Stimulated activated CD4-positive, alpha-beta T cell treated with anti-CD3 and anti-CD28 coated beads, Interleukin-1b, Interleukin-23, amount 100 ng/mL, for 1 hour (primary cell): ENCODE measurements around the gene APOBEC3H.

ENCODE experiments used
- DNase-seq, 2 donors: peaks; one replicate each; pipeline ENCODE4 v3.0.0-alpha.2; 2020; ENCODE audit warnings: low read depth in 2 of 2

Gene APOBEC3H

DNA sequence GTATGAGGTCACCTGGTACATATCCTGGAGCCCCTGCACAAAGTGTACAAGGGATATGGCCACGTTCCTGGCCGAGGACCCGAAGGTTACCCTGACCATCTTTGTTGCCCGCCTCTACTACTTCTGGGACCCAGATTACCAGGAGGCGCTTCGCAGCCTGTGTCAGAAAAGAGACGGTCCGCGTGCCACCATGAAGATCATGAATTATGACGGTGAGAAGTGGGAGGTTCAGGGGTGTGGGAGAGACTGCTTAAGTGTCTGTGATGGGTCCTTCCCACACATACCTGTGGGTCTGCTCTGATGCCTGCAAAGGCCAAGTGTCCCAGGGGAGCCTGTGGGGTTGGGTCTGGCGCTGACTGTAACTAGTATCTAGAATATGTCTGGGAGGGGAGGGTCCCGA is 16.0 kb upstream of the APOBEC3H start:
- DNase-seq = no peak

DNA sequence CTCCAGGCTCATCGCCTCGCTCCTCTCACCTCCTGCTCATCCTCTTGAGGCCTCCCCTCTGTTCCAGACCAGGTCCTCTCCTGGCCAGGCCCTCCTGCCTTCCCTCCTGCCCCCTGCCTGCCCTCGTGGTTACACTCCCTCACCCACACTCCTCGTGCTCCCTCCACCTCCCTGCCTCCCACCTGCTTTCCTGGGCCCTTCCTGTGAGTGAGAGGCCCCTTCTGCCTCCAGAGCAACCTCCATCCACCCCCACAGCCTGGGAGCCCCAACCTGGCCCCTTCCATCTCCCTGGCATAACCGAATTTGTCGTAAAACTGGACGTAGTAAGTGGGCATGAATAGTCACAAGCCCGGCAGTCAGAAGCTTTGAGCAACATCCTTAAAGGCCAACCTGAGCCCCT is 15.4 kb upstream of the APOBEC3H start:
- no peak for DNase-seq

DNA sequence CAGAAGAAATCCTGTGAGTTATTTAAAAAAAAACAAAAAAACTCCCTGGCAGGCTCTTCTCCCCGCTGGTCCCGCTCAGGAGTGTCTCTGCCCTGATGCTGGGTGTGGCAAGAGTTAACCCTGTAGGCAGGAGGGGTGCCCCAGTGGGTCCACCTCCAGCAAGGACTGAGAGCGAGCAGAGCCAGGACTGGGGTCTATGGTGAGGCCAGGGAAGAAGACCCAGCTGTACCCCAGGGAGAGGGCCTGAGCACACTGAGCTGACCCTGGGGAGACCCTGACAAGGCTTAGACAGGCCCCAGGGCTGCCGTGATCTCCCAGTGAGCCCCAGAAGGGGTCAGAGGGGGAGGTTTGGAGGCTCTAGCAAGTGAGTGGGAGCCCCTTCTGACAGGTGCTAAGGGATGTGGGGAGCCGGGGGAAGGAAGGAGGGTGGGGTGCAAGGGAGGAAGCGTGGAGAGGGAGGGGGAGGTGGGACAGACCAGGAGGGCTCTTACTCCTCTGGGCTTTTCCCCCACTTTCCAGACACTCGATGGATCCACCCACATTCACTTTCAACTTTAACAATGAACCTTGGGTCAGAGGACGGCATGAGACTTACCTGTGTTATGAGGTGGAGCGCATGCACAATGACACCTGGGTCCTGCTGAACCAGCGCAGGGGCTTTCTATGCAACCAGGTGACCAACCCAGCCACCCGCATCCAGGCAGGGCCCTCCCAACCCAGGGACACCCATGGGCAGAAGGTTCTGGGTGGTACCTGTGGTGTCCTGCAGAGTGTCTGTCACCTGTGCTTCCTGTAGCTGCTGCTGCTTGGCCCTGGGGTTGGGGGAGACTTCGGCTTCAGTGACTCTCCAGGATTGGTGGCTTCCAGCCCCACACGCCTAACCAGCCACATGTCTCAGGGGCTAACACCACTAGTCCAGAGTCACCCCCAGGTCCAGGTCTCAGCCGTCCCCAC is 13.6 kb upstream of the APOBEC3H start:
- no peak for DNase-seq

DNA sequence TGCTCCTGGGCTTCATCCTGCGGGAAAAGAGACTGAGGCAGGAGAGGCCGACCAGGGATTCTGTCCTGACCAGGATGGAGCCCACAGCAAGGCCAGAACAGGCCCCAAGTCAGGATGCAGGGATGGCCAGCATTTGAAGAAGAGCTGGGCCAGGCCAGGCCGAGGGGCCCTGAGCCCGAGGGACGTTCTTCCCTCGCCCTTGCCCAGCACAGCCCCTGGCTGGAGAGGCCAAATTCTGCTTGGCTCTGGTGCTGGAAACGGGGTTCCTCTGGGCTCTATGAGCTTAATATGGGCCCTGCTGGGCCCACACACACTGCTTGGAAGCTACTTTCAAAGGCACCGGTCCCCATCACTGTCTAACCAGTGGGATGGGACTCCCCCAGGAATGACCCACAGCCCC is 12.4 kb upstream of the APOBEC3H start:
- no peak for DNase-seq

DNA sequence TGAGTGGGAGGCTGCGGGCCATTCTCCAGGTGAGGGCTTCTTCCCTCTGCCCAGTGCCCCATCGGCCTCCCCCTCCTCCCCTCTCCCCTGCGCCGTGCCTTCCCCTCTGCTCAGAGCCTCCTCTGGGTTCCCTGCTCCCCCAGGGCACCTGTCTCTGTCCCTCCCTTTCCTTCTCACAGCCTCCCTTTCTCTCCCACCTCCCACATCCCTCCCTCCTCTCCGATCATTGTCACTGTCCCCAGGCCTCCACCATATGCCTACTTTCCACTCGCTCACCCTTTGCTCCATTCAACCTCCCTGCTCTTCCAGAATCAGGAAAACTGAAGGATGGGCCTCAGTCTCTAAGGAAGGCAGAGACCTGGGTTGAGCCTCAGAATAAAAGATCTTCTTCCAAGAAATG is 9.9 kb upstream of the APOBEC3H start:
- no peak for DNase-seq

DNA sequence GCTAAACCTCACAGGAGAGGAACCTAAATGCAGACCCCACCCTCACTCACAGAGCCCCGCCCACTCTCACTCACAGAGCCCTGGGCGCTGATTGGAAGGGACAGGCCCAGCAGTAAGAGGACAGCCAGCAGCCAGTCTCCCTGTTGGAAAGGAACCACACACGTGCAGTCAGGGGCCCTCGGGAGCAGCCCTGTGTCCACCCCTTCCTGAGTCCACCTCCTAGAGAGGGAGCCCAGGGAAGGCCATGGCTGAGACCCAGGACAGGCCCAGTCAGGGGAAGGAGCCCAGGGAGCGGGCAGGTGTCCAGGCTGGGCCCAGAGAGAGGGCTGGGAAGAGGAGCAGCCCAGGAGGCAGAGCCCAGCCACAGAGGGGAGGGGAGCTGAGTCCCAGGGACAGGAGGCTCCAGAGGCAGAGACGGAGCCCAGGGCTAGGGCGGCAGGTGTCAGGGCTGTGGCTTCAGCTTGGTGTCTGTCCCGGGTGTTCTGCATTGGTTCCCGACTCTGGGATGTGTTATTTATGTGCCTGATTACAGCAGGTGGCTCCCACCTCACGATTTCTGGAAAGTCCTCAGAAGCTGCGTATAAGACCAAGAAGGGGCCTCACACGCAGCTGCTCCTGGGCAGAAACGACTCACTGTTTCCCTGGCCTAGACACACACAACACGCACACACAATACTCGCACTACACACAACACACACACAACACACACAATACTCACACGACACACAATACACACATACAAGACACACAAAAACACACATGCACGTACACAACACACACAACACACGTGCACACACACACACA is 9.0 kb upstream of the APOBEC3H start:
- DNase-seq = no peak

DNA sequence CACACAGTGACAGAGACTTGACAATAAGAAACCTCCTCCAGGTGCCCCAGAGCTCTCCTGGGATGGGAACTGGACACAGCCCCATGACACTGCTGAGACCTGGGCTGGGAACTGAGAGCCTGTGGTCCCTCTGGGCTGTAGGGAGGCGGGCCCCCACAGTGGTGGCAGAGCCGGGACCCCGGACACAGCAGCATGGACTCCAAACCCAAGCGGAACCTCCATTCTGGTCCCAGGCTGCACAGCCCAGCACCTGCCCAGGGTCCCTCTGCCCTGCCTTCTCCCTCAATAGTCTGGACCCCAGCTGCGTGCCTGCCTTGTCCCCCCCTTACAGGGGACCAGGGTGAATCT is 8.4 kb upstream of the APOBEC3H start:
- DNase-seq = no peak

DNA sequence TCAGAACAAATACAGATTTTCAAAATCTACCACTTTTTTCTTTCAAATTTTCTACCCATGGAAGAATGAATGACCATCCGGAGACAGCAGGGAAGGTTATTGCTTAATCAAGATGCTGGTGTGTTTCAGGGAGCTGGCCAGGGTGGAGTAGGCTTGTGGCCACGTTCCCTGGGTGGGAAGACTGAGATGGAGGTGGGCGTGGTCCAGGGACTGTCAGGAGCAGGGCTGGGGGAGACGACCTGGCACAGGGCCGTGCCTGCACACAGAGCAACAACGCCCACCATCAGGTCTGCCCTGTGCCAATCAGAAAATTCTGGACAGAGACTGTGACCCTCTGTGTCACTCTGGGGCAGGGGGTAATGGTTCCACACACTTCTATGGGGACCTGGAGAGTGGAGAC is 7.1 kb upstream of the APOBEC3H start:
- DNase-seq = no peak

DNA sequence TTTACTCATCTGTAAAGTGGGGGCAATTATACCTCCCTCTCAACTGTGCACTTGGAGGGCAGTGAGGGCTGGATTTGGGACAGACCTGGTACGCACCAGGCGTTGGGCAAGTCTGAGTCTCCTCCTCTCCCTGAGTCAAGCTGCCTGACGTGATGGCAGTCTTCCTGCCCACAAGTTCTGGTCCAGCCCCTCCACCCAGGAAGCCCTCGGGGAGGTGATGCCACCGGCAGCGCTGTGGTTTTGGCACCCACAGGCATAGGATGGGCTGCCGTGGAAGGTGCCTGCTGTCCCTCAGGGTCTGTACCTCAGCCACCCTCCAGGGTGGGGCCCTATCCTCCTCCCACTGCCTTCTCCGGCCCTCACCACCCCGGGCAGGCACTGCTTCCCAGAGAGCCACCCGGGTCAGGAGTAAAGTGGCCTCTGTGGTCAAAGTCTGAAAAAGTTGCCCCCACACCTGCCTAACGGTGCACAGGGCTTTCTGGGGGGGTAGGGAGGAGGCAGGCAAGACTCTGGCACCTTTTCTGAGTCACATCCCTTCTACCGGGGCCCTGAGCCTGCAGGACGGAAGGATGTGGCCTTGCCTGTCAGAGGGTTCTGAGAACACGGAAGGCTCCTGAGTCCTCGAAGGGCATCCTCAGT is 6.5 kb upstream of the APOBEC3H start:
- peak in 1 of 2 donors; percentile 73 for DNase-seq

DNA sequence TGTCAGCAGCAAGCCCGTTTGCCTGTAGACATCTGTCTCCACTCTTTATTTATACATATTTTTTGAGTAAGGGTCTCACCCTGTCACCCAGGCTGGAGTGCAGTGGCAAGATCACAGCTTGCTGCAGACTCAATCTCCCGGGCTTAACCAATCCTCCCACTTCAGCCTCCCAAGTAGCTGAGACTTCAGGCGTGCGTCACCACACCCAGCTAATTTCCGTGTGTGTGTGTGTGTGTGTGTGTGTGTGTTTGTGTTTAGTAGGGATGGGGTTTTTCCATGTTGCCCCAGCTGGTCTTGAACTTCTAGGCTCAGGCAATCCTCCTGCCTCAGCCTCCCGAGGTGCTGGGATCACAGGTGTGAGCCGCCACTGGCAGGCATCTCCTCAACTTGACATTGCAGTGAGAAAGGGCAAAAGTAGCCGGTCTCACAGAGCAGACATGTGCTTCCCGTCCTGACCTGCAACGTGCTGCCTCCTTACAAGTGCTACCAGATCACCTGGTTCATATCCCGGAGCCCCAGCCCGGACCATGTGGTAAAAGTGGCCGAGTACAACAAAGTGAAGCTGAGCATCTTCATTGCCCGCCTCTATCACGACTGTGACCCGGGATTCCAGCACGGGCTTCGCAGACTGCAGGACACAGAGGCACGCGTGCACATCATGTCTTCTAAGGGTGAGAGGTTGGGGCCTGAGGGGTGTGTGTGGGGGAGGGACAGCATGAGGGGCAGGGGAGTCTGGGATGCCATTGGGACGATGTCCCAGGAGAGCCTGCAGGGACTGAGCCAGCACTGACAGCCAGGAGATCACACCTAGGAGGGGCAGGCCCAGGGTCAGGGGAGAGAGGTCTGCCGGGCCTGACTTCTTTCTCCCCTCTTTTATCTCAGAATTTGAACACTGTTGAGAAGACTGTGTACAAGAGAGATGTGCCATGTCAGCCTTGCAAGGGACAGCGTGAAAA is 5.6 kb upstream of the APOBEC3H start:
- DNase-seq = no peak

DNA sequence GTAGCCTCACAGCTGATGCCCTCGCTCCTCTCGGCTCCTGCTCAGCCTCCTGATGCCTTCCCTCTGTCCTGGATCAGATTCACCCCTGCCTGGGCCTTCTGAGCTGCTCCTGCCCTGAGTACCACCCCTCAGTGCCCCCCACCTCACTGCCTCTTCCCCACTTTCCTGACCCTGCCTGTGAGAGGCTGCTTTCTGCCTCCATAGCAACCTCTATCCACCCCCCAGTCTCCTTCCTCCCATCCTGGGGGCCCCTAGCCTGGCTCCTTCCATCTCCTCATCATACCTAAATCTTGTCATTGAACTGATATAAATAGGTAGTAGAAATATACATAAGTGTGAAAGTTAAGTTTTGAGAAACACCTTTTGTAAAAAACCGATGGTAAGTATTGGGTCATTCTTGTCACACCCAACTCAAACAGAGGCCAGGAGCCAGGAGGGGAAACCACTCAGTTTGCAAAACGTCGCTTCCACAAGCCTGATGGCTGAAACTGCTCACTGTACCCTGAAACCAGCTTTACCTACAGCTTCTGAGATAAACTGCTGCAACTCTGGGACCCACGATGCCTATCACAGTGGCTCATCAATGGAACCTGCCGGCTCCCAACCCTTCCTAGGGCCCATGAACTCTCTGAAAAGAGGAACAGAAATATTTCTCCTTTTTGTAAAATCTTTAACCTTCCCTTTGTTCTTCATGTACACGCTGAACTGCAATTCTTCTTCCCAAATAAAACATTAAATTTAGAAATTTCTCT is 4.8 kb upstream of the APOBEC3H start:
- DNase-seq = no peak

DNA sequence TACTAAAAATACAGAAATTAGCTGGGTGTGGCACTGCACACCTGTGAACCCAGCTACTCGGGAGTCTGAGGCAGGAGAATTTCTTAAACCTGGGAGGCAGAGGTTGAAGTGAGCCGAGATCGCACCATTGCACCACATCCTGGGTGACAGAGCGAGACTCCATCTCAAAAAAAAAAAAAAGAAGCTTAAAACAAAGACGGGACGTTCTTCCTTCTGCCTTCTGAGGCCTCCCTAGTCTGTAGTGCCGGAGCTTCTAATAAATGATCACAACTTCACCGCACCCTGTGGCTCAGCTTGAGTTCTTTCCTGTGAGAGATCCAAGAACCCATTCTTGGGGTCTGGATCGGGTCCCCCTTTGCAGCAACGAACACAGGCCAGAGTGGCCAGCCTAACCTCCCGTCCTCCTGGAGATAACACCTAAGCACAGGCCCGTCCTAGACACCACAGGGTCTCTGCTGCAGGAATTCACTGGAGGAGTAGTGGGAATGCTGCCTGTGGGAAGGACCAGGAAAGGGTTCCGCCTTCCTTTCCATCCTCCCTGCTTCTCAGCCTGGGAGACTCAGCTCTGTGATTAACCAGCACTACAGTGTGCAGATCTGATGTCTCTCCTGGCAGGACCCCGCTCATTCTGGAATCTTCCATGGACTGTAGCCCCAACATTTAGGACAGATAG is 2.2 kb upstream of the APOBEC3H start:
- DNase-seq = no peak

DNA sequence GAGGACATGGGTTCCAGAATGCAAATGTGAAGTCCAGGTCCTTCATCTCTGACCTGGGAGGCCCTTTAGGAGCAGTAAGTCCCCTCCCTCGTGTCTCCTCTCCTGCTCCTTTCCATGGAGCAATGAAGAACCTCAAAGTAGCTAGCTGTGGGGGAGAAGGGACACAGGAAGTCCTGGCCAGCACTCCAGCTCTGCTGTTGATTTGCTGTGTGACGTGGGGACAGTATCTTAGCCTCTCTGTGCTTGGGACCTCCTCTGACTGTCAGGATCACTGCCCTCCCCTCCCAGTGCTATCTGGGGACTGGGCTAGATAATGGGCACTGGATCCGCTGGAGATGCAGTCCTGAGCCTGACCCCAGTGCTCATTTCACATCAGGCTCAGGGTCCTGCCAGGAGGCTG is 1.1 kb upstream of the APOBEC3H start:
- no peak for DNase-seq

DNA sequence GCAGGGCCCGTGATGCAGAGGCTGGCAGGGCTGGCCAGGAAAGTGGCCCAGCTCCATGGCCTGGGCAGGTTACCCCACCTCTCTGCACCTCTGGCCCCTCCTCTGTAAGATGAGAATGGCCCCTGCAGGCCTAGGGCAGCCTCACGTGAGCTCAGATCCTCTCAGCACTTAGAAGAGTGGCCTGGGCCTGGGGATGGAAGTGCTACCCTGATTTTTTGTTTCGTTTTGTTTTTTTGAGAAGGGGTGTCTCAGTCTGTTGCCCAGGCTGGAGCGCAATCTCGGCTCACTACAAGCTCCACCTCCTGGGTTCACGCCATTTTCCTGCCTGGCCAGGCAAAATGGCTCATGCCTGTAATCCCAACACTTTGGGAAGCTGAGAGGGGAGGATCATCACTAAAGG is 982 bp downstream of the APOBEC3H start:
- DNase-seq = no peak

DNA sequence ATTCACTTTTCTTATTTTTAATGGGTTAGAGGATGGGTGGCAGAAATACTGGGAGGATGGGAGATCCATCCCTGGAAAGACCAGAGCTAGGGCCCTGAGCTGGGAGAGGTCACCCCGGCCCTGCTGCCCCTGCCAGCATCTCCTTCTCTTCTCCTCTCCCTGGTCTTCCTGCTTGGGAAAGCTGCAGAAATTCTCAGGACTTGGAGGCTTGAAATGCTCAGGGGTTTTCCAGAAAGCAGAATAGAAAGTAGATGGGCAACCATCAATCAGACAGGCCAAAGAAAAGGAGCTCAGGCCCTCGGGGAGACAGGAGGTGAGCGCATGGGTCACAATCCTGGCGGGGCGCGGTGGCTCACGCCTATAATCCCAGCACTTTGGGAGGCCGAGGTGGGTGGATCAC is 1.5 kb downstream of the APOBEC3H start:
- no peak for DNase-seq

DNA sequence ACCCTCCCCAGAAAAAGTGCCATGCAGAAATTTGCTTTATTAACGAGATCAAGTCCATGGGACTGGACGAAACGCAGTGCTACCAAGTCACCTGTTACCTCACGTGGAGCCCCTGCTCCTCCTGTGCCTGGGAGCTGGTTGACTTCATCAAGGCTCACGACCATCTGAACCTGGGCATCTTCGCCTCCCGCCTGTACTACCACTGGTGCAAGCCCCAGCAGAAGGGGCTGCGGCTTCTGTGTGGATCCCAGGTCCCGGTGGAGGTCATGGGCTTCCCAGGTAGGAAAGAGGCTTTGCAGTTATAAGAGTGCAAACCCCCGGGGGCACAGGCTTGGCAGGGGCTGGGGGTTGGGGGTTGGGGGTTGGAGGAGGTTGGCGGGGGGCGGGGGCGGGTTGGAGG is 4.2 kb downstream of the APOBEC3H start:
- no peak for DNase-seq

DNA sequence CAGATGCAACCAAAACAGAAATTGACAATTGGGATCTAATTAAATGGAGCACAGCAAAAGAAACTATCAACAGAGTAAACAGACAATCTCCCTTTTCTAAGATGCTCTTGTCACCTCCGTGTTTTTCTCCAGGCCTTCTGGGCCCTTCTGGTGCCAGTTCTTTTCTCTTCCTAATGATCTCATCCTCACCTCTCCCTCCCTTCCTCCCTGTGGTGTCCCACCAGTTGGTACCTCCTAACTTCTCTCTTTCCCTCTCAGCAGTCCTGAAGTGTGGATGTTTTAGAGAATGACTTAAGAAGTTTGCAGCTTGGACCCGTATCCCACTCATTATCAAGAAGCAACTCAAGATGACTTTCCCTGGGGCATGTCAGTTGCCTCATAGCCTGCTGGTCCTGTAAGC is 6.4 kb downstream of the APOBEC3H start:
- DNase-seq = no peak

DNA sequence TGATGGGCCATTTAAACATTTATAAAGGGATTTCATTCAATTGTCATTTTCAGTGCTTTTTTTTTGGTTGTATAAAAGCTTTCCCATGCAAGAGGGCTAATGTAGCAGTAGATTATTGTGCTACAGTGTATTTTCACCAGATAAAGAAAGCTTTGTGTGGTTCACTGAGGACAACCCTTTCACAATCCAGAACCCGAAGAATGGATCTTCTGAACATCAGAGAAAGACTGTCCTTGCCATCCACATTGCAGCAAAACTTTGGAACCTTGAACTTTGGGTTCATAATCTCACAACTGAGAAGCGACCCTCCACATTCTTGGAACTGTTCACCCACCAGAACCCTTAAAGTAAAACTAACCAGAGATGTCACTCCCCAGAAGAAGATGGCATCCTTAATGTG is 9.3 kb downstream of the APOBEC3H start:
- no peak for DNase-seq

DNA sequence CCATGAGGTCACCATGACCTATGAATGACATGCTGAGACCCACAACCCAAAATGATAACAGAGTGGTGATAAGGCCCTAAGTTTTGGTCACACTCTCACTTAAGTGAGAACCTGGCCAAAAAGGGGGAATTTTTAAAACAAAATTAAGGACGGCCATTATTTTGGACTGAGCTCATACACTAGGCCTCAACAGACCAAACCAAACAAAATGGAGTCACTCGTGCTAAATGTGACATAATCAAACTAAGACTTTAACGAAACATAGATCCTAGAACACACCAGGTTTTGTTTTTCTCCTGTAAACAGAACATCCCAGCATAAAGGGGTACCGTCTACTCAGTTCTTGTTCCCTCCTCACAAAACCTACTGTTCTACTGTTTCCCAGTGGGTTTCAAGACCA is 11.4 kb downstream of the APOBEC3H start:
- no peak for DNase-seq

DNA sequence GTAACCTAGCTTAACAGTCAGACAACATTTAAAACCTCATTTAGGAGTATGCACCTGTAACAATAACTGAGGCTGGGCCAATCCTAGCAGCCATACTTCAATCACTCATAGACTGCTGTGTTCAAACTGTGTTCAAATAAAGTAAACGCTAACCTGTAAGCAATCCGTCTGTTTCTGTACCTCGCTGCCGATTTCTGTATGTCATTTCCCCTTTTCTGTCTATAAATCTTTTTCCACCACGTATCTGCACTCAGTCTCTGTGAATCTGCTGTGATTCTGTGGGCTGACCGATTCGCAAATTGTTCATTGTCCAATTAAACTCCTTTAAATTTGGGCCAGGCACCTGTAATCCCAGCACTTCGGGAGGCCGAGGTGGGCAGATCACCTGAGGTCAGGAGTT is 12.3 kb downstream of the APOBEC3H start:
- DNase-seq = no peak
